Uterus (tissue), 4 donors: ENCODE measurements around the gene FASTK. TPM values are rescaled to one million over a fixed set of nuclear protein-coding genes. Genes with fewer than 3 reads are reported as not detected.

ENCODE experiments used
- DNase-seq, 2 donors: peaks; one replicate each; pipeline ENCODE4 v3.0.0-alpha.2; 2019 to 2020
- H3K27ac ChIP-seq, 2 donors: fragments of 200-600 bp; sonication (generic); 1 replicate in 1 of 2; 2 replicates in 1 of 2; pipeline ENCODE4 v1.5.1; 2016 to 2018
- H3K27me3 ChIP-seq, 2 donors: fragments of 200-600 bp; sonication (generic); one replicate each; pipeline ENCODE4 v1.5.1; 2018 to 2019; ENCODE audit warnings: control low read depth in 1 of 2
- H3K36me3 ChIP-seq, 2 donors: fragments of 200-600 bp; sonication (generic); one replicate each; pipeline ENCODE4 v1.5.1; 2019; ENCODE audit warnings: control low read depth in 1 of 2
- H3K4me1 ChIP-seq, 2 donors: fragments of 200-600 bp; sonication (generic); one replicate each; pipeline ENCODE4 v1.5.1; 2018 to 2019; ENCODE audit warnings: control low read depth in 1 of 2
- H3K4me3 ChIP-seq, 2 donors: fragments of 200-600 bp; sonication (generic); 1 replicate in 1 of 2; 2 replicates in 1 of 2; pipeline ENCODE4 v1.5.1; 2018 to 2019; ENCODE audit warnings: mild to moderate bottlenecking in 1 of 2
- H3K9me3 ChIP-seq, 2 donors: fragments of 200-600 bp; sonication (generic); one replicate each; pipeline ENCODE4 v1.5.1; 2019; ENCODE audit warnings: control low read depth in 1 of 2
- CTCF ChIP-seq, 4 experiments: fragments of 200-600 bp in 2 of 4; fragments of 450-650 bp in 2 of 4; sonication (generic) in 2 of 4; IDR thresholded peaks; one replicate each; pipeline ENCODE4 v1.5.1; 2016 to 2019; ENCODE audit warnings: antibody characterized with exemption in 4 of 4, mild to moderate bottlenecking in 2 of 4, moderate library complexity in 1 of 4
- POLR2A ChIP-seq, 2 donors: fragments of 450-650 bp; IDR thresholded peaks; one replicate each; pipeline ENCODE4 v1.6.1; 2016; ENCODE audit warnings: antibody characterized with exemption in 2 of 2, mild to moderate bottlenecking in 1 of 2, moderate library complexity in 1 of 2
- intact Hi-C: fragments of 100-400 bp; cut with DNase I; formaldehyde crosslinking; loops from one replicate; pipeline ENCODE4 v1.15.1; 2023; ENCODE audit warnings: low total_unique reads
- total RNA-seq, 4 donors: library from RNA; depleted of rRNA in 3 of 4; stranded (reverse); fragments of >200 nt in 3 of 4; gene quantifications; one replicate each; pipeline versions ENCODE4 v1.1.0 to v1.2.4, GENCODE V29; 2014 to 2023
- donor health status: DM: yes; HTN: yes; CAD: no.

FASTK gene
- total RNA-seq, 4 donors from 2014 or later: 37.1 to 84.9 (median 52.4) TPM

- Histone ChIP-seq H3K4me3 (peak overlapping the region; percentile 48 to 63), H3K27me3 (no peaks in the 10 kb centered on the region), H3K9me3 (no peaks in the 10 kb centered on the region), H3K27ac (peak overlapping the region; percentile 90 to 93), H3K4me1 (peaks cover 0 to 27% of the 10 kb centered on the region in 2 donors), H3K36me3 (no peaks in the 10 kb centered on the region)
- peak; percentile 39 to 43 for DNase-seq
- TF ChIP-seq POLR2A (IDR thresholded peaks at IDR 0.05) (peak in 1 of 2 donors; percentile 7), CTCF (IDR thresholded peaks at IDR 0.05) (no peak)
- intact Hi-C loops: no loop called here
These were observed 827 bp upstream of the FASTK start for GRCh38 chr7:151081170-151082101.

- peak overlapping the region; percentile 48 to 63 for H3K4me3 ChIP-seq
- H3K9me3 ChIP-seq: no peaks in the 10 kb centered on the region
- H3K4me1 ChIP-seq: peaks cover 0 to 27% of the 10 kb centered on the region in 2 donors
- no peaks in the 10 kb centered on the region for H3K27me3 ChIP-seq
- intact Hi-C loops: no loop called here
- TF ChIP-seq CTCF (IDR thresholded peaks at IDR 0.05): no peak
- TF ChIP-seq POLR2A (IDR thresholded peaks at IDR 0.05): no peak
- H3K36me3 ChIP-seq: no peaks in the 10 kb centered on the region
- peak overlapping the region; percentile 90 to 93 for H3K27ac ChIP-seq
- DNase-seq: peak in 1 of 2 donors; percentile 19
These were observed 515 bp downstream of the FASTK start for GRCh38 chr7:151080067-151080521.

GRCh38 chr7:151079199-151079910 lies 1.3 kb downstream of the FASTK start:
- Histone ChIP-seq H3K27ac (peak overlapping the region; percentile 90 to 93), H3K9me3 (no peaks in the 10 kb centered on the region), H3K27me3 (no peaks in the 10 kb centered on the region), H3K4me3 (peak overlapping the region; percentile 48 to 63), H3K36me3 (no peaks in the 10 kb centered on the region), H3K4me1 (peaks cover 0 to 27% of the 10 kb centered on the region in 2 donors)
- intact Hi-C loops: no loop called here
- TF ChIP-seq CTCF (IDR thresholded peaks at IDR 0.05) (no peak), POLR2A (IDR thresholded peaks at IDR 0.05) (no peak)
- peak; percentile 16 to 24 for DNase-seq

GRCh38 chr7:151078233-151079040 lies 2.2 kb downstream of the FASTK start:
- no peaks in the 10 kb centered on the region for H3K9me3 ChIP-seq
- H3K27ac ChIP-seq: no peak overlapping the region
- DNase-seq: no peak
- H3K27me3 ChIP-seq: no peaks in the 10 kb centered on the region
- H3K4me3 ChIP-seq: no peak overlapping the region
- H3K4me1 ChIP-seq: peaks cover 0 to 27% of the 10 kb centered on the region in 2 donors
- H3K36me3 ChIP-seq: no peaks in the 10 kb centered on the region
- intact Hi-C loops: no loop called here
- no peak for TF ChIP-seq POLR2A (IDR thresholded peaks at IDR 0.05)
- no peak for TF ChIP-seq CTCF (IDR thresholded peaks at IDR 0.05)
